RWPE2 (cell line): Measurements from ENCODE around the gene PPP6R1.
A peak's percentile ranks its signal among the peaks of the same experiment; 100 is the strongest.

ENCODE experiments used
- ATAC-seq: fragments of 200-7000 bp; cut with Tn5 transposase; 3 replicates; pipeline ENCODE4 v1.9.1; 2021; ENCODE audit warnings: low read depth
- DNase-seq: peaks from one replicate; pipeline ENCODE4 v3.0.0-alpha.2; 2020; ENCODE audit warnings: low spot score
- H3K27ac ChIP-seq: fragments of 450-650 bp; 2 replicates; pipeline ENCODE4 v1.5.1; 2017; ENCODE audit warnings: mild to moderate bottlenecking; ENCODE audit not compliant: poor library complexity, severe bottlenecking
- H3K27me3 ChIP-seq: fragments of 250-450 bp; sonication (Bioruptor Pico); 2 replicates; pipeline ENCODE4 v1.5.1; 2021; ENCODE audit warnings: mild to moderate bottlenecking, moderate library complexity; ENCODE audit not compliant: insufficient read depth, poor library complexity, severe bottlenecking
- H3K36me3 ChIP-seq: fragments of 250-450 bp; sonication (Bioruptor Pico); 2 replicates; pipeline ENCODE4 v1.5.1; 2020; ENCODE audit warnings: low read depth, mild to moderate bottlenecking, moderate library complexity
- H3K4me1 ChIP-seq: fragments of 250-450 bp; sonication (Bioruptor Pico); 2 replicates; pipeline ENCODE4 v1.5.1; 2021; ENCODE audit warnings: mild to moderate bottlenecking, moderate library complexity; ENCODE audit not compliant: insufficient read depth, poor library complexity, severe bottlenecking
- H3K4me3 ChIP-seq: fragments of 250-450 bp; sonication (Bioruptor Pico); 2 replicates; pipeline ENCODE4 v1.5.1; 2021; ENCODE audit warnings: mild to moderate bottlenecking, moderate library complexity; ENCODE audit not compliant: severe bottlenecking
- H3K9me3 ChIP-seq: fragments of 250-450 bp; sonication (Bioruptor Pico); 2 replicates; pipeline ENCODE4 v1.5.1; 2021; ENCODE audit warnings: mild to moderate bottlenecking, moderate library complexity; ENCODE audit not compliant: severe bottlenecking
- TF ChIP-seq, protein P1 (sequence below): fragments of 450-650 bp; IDR thresholded peaks from one replicate; pipeline ENCODE4 v1.5.1; 2017; ENCODE audit warnings: mild to moderate bottlenecking, moderate library complexity; ENCODE audit not compliant: poor library complexity, severe bottlenecking

PPP6R1 gene

GRCh38 chr19:55283548-55284377 lies 24.9 kb upstream of the PPP6R1 start, which contains the start of gene BRSK1:
TSS of gene BRSK1 (plus strand) at chr19:55283997. CDS start at chr19:55284443, 446 bp downstream.
- peak within 1 kb of the TSS; percentile 43 for H3K4me3 ChIP-seq

DNA sequence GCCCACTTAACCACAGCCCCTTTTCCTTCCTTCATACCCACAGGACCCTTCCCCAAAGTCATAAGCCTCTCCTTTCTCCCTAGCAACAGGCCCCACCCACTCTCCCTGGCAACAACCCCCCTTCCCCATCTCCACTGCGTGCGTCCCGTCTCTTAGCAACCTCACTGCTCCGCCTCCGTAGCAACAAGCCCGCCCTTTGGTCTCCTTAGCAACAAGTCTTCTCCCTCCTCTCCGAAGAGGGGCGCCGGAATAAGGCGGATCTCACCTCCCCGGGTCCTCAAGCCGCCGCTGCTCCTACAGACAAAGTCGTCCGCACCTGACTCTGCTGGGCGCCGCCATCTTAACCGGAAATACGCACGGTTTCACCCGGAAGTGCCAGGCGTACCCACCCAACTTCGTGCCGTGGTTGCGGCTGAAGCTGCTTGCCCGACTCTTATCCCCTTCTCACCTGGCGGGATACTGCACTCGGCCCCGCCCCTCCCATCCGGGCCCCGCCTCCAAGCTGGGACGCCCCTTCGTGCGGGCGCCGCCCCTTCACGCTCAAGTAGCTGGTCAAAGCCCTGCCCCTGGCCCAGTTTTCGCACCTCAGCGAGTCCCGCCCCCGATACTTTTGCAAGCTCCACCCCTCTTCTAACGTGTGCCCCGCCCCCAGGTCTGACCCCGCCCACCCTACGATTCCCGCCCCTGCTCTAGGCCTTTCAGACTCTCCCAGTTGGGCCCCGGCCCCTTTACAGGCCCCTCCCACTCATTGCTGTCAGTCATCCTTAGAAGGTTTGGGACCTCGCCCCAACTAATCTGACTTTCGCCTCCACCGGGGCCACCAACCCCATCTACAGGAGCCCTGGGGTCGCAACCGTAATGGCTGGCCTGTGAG lies 21.2 kb upstream of the PPP6R1 start, which contains the start of gene HSPBP1:
Gene HSPBP1 (minus strand): TSS at position 341 of the 874 bp plus-strand sequence. CDS start 502 bp downstream, outside the sequence.
- TF ChIP-seq, protein P1, sequence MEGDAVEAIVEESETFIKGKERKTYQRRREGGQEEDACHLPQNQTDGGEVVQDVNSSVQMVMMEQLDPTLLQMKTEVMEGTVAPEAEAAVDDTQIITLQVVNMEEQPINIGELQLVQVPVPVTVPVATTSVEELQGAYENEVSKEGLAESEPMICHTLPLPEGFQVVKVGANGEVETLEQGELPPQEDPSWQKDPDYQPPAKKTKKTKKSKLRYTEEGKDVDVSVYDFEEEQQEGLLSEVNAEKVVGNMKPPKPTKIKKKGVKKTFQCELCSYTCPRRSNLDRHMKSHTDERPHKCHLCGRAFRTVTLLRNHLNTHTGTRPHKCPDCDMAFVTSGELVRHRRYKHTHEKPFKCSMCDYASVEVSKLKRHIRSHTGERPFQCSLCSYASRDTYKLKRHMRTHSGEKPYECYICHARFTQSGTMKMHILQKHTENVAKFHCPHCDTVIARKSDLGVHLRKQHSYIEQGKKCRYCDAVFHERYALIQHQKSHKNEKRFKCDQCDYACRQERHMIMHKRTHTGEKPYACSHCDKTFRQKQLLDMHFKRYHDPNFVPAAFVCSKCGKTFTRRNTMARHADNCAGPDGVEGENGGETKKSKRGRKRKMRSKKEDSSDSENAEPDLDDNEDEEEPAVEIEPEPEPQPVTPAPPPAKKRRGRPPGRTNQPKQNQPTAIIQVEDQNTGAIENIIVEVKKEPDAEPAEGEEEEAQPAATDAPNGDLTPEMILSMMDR = no peak
- DNase-seq (peak; percentile 97), ATAC-seq (peak; percentile 92)
- Histone ChIP-seq H3K4me1 (peaks cover 6% of the 10 kb centered on the region), H3K4me3 (peak within 1 kb of the TSS; percentile 67), H3K9me3 (no peaks in the 10 kb centered on the region), H3K27ac (peak within 1 kb of the TSS; percentile 45), H3K36me3 (peaks cover 11% of the 10 kb centered on the region), H3K27me3 (no peaks in the 10 kb centered on the region)

More at GRCh38 chr19:55283548-55284377, 24.9 kb upstream of the PPP6R1 start, which contains the start of gene BRSK1:
- TF ChIP-seq, protein P1 = no peak
- Histone ChIP-seq H3K9me3 (no peaks in the 10 kb centered on the region), H3K4me1 (peaks cover 6% of the 10 kb centered on the region), H3K27me3 (no peaks in the 10 kb centered on the region), H3K27ac (peak within 1 kb of the TSS; percentile 44), H3K36me3 (no peaks in the 10 kb centered on the region)
- no peak for ATAC-seq
- peak; percentile 71 for DNase-seq

DNA sequence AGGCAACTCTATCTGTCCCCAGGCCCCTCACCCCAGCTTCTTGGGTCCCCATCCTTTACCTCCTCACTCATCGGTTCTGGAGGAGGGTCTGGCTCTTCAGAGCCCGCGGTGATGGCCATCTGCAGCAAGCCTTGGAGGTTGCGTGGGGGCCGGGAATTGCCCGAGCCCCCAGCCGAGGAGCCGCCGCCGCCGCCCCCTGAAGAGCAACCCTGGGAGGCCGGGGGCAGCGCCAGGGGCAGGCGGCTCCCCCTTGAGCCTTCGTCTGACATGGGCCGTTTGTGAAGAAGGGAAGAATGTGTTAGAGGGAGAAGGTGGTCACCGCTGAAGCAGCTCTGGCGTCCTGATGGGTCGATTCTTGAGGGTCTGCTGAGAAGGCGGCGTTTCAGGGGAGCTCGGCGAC lies 20.5 kb upstream of the PPP6R1 start:
- no peaks in the 10 kb centered on the region for H3K9me3 ChIP-seq
- peaks cover 11% of the 10 kb centered on the region for H3K36me3 ChIP-seq
- TF ChIP-seq, protein P1 = no peak
- ATAC-seq (no peak), DNase-seq (no peak)
- peak overlapping the region; percentile 45 for H3K27ac ChIP-seq
- H3K27me3 ChIP-seq = no peaks in the 10 kb centered on the region
- peak overlapping the region; percentile 67 for H3K4me3 ChIP-seq
- H3K4me1 ChIP-seq = peaks cover 6% of the 10 kb centered on the region

- no peaks in the 10 kb centered on the region for H3K27me3 ChIP-seq
- H3K36me3 ChIP-seq = peaks cover 11% of the 10 kb centered on the region
- no peaks in the 10 kb centered on the region for H3K9me3 ChIP-seq
- TF ChIP-seq, protein P1 = no peak
- no peak for ATAC-seq
- H3K4me3 ChIP-seq = peak overlapping the region; percentile 67
- peaks cover 6% of the 10 kb centered on the region for H3K4me1 ChIP-seq
- no peak for DNase-seq
- no peak overlapping the region for H3K27ac ChIP-seq
These were observed 19.7 kb upstream of the PPP6R1 start for GRCh38 chr19:55278391-55279135.
